ENCODE data around the gene PLXDC2.

The PLXDC2 gene

DNA sequence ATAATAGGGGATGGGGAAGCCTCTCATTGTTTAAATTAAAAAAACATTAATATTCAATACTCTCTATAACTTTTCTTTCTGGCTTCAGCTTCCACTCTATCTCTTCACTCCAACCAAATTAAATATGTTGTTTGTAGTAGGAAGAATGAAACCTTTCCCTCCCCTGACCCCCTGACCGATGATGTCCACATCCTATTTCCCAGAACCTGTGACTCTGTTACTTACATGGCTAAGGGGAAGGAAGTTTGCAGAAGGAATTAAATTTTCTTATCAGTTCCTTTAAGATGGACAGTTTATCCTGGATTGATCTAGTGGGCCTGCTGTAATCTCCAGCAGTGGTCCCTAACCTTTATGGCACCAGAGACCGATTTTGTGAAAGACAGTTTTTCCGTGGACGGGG is 130.0 kb downstream of the PLXDC2 start:
- no peak for DNase-seq

DNA sequence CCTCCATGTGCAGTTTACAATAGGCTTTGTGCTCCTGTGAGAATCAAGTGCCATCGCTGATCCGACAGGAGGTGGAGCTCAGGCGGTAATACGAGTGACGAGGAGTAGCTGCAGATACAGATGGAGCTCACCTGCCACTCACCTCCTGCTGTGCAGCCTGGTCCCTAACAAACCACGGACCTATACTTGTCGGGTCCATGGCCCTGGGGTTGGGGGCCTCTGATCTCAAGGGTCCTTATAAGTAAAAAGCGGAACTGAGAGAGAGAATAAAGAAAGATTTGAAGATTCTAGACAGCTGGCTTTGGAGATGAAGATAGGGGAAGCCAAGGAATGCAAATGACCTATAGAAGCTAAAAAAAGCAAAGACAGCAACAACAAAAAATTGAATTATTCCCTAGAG is 130.6 kb downstream of the PLXDC2 start:
- no peak for DNase-seq

DNA sequence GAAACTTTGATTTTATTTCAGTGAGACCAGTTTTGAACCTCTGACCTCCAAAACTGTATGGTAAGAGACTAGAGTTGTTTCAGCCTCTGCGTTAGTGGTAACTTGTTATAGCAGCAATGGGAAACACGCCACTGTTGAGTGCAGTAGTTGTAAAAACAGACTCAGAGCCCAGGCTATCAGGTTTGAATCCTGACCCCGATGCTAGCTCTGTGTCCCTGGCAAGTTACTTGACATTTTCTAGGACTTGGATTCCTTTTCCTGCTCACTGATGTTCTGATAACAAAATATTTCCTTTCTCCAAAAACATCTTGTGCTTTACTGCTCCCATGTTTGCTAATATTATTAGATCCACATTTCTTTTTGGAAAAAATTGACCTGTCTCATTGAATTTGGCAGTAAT is 131.0 kb downstream of the PLXDC2 start:
- DNase-seq = no peak

DNA sequence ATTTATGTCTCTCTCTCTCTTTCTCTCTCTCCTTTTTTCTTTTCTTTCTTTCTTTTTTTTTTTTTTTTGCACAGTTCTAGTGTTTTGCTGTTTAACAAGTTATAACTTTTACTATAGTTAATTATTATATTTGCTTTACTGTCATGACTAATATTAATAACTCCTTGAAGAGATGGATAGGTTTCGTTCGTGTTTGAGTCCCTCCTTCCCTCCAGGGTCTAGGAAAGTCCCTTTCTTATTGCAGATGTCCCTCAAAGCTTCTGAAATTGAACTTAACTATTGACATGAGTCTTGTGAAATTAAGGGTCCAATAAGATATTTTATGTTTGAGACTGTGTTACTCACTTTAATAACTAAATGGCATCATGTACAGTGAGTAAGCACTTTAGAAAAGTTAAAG is 131.4 kb downstream of the PLXDC2 start:
- no peak for DNase-seq

DNA sequence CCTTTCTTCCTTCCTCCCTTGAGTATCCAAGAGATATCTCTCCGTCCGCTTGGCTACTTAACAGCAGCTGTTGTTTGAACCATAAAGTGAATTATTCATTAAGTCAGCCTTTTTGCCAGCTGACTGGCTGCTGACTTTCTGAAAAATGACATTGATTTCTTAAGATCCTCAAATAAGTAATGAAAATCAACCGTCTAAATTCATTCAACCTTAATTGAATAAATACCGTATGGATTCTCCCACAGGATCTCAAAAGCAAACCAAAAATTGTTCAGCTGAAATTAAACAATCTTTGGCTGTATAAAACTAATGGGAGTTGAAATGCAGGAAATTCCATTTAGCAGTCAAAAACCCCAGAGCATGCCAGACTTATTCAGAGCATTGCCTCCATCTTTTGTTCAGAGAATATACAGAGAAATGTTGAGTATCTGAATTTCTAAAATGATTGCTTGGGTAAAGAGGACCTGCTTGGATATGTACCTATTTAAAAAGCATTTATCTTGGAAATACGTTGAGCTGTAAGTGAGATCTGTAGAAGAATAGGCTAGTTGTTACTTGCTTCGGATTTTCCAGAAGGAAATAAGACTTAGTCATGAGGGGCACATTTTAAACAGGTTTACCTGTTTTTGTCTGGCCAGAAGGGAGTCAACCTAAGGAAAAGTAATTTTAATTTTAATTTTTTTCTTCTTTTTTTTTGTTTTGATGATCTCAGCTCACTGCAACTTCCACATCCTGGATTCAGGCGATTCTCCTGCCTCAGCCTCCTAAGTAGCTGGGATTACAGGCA is 136.2 kb downstream of the PLXDC2 start:
- no peak for DNase-seq

DNA sequence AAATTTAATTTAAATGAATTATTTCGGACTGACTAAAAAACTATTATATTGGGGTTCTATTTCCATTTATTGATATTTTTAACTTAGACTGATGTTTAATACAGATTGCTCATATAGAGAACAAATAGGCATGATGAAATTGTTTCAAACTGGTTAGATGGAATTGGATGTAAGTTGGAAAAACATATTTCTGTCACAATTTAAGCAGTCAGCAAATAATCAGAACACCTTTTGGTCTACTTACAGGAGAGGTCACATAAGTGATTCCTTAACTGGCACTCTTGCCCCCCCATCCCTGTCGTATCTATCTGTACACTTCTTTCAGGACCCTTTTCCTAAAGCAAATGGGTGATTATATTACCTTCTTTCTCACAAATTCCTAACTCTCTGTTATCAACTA is 138.4 kb downstream of the PLXDC2 start:
- no peak for DNase-seq

DNA sequence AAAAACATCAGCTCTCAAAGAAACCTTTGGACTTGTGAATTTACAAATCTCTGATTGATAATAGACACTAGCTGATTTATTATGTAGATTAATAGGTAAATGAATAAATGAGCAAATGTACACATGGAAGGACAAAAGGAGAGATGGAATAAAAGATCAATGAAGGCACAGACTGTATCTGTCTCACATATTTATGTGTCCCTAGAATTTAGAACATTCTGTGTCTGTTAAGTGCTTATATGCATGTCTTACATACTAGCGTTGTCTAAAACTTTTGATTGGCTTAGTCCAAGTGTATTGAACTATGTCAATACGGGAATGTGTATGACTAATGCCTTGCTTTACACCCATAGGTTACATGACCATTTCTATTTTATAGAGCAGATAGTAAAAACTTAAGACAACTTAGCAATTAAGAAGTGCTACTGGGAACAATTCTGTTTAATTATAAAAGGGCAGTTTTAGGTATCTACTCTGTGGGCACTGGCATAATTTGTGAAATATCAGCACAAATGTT is 140.3 kb downstream of the PLXDC2 start:
- DNase-seq = no peak

DNA sequence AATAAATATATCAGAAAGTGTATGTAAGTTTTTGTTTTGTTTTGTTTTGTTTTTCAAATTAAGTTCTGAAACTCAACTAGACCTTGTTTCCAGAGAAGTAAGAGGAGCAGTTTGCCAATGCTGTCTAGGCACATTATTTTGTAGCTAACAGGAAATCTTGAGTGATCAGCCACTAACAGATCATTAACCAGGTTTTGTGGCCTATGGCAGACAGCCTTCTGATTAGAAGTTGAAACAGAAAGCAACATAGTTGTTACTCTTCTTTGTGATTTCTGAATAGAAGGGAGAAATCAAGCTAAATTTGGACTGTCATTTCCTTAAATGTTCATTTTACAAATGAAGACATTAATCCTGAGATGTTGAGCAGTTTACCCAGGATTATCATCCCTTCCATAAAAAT is 142.6 kb downstream of the PLXDC2 start:
- no peak for DNase-seq

DNA sequence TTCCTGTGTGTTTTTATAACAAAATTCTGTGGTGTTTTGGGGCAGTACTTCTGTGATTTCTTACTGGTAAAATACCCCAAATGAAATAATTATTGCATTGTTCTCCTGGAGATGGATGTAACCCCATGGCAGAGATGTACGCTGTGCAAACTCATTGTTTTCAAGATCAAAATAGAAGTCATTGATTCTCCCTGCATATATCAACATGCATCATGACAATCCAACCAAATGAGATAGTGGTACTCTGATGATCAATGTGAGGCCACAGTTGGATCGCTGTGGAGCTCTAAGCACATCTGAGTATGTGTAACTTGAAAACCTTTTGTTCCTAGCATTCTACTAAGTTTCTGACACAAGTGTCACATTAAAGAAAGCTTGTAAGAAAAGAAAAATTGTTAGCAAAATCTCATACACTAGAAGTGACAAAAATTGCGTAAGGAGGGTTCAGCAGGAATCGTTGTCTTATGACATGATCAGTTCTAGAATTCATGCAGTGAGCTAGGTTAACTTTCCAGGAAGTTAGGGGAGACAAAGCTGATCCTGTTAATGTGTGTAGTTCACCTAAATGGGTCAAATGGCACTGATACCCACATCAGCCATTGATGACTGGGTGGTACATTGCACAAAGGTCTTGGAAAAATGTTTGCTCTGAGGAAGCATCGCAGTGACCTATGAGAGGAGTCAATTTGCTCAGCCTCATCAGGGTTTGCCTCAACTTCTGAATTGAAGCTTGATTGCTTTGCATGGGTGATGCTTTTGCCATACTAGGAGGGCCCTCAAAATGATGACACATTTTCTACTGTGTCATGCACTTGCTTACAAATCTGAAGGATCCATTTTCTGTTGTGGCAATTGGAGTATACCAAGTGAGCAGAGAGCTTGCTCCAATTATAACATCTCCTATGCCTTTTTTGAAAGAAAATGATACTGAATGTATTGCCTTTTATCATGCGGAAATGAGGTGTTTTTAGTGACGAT is 145.1 kb downstream of the PLXDC2 start:
- DNase-seq = no peak

DNA sequence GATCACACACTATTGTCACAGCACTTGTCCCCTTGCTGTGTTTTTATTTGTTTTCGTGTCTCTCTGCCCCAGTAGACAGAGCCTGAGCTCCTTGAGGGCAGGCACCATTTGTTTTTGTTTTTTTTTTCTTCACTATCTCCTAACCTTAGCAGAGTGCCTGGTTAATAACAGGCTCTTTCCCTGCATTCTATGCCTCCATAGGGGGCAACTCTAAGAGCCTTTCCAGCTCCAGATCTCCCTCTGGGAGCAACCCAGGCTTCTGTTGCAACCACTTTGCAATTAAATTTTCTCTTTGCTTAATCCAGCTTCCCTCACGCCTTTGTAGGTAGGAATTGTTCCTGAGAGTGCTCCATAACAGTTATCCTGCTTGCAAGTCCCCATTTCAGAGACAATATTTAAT is 148.4 kb downstream of the PLXDC2 start:
- DNase-seq = no peak

DNA sequence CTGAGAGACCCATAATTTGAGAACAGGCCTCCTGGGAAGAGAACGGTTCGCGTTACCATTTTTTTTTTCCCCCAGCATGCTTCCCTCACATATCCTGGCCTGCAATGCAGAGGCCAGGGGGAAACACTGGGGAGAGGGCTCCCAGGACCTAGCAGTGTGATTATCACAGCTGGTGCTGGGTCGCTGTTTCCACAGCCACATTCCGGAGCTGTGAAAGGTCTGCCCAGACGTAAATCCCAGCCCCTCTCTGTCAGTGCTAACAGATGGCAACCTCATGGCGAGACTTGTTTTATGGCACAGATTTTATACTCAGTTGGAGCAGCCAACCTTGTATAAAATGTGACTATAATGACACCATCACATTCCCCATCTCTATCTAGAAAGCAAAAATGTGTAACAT is 150.5 kb downstream of the PLXDC2 start:
- DNase-seq = no peak

DNA sequence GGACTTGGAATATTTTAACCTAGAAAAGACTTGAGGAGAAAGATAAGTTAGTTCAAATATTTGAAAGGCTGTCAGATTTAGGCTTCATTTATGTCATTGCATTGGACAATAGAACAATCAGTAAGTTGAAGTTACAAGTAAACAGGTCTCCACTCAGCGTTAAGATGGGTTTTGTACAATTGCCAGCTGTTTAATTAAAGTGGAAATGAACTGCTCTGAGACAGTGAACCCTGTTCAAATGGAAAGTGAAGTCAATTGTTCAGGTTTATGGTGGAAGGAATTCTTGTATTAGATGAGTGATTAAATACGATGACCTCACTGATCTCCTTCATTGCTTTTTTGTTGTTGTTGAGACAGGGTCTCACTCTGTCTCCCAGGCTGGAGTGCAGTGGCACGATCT is 151.7 kb downstream of the PLXDC2 start:
- DNase-seq = no peak

DNA sequence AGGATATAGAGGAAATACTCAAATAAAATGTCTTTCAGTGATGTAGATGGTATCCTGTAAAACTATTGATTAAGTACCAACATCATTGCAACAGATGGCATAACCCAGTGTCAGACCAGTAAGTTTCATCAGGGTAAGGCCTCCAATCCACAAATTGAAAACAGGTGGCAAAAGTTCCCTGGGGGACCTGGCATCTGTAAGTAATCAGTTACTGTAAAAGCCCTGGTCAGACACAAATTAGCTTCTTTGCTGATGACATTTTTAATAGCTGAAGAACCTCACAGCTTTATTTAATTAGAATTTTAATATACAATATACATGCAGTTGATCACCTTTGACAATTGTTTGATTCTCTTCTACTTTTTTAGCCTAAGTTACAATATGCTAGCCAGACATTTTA is 152.5 kb downstream of the PLXDC2 start:
- DNase-seq = no peak

DNA sequence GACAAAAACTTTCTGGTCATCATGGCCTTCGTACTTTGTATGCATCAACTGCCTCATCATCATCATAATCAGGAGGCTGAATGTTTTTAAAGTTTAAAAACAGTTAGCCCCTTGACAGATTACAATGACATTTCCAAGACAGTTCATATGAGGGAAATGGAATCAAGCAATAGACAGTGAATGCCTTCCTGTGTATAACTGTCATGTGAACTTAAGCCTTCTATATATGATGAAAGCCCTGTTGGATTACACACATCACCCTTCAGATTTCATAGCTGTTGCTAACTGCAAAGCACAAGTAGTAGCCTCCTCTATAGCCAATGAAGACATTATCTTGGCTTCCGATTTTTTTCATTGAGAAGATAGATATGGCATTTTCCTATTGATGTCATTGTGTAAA is 154.0 kb downstream of the PLXDC2 start:
- no peak for DNase-seq

DNA sequence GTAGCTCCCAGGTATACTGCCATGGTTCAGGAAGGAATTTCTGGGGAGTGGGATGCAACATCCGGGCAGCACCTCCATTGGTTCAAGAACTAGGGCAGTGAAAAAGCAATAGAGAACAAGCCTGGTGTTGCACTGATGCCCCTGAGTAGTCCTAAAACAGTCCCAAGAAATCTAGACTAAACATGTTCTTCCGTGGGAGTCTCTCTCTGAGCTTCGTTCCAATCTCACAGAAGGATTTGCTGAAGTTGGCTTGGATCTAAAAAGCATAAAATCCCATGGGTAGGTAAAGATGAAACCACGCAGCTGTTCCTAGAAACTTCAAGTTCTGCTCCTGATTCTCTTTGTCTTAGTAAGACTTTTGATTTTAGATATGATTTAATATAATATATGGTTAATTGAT is 154.5 kb downstream of the PLXDC2 start:
- DNase-seq = no peak

DNA sequence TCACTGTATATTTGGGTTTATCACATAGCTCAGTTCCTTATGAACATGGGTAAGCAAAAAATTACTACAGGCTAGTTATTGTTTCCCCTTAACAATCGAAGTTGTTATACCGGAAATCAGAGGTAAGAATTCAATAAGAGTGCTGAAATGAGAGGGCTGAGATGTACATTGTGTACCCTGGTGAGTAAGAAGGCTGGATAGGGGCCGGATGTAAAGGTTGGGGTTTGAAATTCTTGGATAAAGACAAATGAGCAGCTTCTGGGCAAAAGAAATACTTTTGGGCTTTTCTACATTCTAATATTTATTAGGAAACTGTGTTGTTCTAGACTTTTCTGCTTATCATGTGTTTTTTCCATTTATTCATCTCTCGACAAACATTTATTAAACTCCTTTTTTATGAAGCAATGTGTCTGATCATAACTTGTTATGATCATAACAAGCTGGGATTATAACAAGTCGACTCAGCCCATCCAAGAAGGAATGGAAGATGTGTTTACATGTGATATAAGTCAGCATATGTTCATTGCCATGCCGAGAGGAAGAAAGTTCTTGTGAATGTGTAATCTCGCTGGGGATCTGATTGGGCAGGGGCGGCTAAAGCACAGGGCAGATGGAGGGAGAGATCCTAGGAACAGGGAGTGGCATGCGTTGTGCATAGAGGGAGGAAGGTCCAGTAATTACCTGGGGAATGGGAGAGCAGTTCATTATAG is 155.3 kb downstream of the PLXDC2 start:
- no peak for DNase-seq

DNA sequence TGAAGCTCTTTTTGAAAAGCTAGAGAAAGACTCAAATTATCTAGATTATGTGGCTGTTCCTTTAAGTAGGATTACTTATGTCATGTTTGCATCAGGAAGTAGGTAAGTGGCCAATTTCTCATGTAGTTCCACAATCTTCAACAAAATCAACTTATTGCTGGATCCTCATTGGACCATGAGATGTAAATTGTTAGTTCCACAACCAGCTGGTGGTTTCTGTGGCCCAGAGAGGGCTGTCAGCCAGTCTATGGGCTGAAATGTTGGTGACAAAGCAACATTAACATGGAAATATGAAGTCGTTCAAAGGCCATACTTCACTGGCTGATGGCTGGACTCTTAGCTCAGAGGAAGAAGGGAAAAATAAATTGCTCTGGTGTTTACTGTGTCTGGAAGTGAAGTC is 157.9 kb downstream of the PLXDC2 start:
- no peak for DNase-seq

DNA sequence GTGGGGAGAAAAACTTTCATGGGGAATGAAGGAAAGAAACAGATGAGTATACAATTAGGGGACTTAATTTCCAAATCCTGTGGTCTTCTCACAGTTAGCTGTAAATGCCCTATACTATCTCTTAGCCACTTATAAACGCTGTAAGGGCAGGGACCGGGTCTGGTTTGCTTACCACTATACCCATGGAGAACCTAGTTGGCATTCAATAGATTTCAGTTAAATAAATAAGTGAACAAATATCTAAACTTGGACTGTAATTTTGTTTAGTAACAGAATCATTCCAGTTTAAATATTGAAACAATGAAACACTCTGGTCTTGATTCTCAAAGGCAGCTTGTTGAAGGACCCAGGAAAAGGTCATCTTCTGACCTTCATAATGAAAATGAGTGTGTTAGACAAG is 158.3 kb downstream of the PLXDC2 start:
- no peak for DNase-seq

DNA sequence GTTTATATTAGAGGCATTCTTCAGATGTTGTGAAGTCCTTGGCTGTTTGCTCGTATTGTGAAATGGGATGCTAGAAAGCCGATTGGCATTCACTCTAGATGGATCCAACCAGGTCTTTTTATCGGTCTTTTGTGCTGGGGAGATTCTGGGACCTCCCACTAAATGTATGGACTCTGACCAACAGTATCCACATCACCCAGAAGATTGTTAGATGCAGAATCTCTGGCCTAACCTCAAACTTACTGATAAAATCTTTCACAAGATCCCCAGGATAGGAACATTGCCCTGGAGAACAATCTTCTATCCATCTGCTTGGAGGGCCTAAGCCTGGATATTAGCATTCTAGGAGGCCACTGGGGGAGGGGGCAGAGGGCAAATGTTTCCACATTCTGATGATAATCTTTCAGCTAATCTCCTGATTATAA is 160.9 kb downstream of the PLXDC2 start:
- no peak for DNase-seq

DNA sequence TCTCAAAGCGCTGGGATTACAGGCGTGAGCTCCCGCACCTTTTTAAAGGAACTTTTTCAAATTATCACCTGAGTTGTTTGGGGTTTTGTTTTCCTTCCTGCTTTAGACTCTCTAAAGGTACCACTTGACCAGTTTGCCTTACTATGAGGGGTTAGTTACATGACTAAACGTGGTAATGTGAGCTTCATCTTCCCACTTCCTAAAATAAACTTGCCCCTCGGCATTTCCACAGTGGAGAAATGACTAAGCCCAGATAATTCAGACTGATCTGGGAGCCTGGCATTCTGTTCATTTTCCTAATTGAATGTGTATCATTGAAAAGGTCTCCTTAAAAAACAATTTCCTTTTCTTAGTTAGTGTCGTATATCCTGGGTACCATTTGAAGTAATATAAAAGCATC is 163.4 kb downstream of the PLXDC2 start:
- no peak for DNase-seq

DNA sequence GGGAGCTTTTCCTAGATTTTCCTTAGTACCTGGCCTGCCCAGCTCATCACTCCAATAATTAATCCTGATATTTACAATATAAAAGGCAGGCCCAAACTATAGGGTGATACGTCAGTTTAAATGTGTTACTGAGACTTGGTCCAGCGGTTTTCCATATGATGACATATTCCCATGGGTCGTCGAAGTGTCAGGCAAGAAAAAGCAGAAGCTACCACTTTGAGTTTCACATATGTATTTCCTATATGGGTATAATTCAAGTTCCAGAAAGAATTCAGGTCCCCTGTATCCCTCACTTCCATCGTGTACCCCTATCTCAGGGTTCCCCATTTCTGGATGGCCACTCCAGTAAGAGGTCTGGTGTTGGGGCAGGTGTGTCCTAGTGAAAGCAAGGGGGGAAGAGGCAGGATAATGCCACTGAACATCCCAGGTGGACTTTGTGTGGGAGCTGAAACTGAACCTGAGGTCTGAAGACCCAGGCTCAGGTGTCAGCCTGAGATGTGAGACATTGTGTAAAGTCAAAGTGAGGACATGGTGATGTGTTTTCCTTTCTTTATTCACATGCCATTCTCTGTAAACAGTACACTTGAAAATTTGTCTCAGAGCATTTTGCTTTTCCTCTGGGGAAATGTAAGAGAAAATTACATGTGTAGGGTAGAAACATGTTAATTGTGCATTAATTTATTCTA is 167.8 kb downstream of the PLXDC2 start:
- no peak for DNase-seq

DNA sequence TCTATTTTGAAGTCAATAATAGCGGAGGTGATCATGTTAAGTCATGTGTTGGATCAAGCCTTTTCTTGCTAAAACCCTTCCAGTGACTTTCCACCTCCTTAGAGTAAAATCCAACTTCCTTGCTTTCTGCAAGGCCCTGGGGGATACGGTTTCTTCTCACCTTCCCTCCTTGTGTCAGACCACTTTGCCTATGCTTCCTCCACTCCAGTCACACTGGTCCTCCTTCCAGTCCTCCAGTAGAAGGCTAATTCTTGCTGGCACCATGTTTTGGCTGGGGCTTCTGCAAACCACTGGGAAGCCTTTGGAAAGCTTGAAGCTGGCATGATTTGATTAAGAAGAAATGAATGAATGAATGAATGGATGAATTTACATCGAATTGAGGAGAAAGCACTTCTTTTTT is 169.5 kb downstream of the PLXDC2 start:
- no peak for DNase-seq

DNA sequence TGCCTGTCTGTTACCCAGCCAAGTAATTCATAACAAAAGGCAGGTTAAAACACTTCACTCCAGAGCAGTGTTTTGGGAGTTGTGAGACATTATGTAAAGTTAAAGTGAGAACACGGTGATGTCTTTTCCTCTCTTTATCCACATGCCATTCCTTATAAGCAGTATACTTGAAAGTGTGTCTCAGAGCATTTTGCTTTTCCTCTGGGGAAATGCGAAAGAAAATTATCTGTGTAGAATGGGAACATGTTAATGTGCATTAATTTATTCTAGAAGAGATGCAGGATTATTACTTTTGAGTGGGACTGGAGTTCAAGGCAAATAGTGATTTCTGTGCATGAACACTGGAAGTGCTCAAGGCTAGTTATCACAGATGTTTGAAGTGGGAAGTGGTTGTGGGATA is 170.4 kb downstream of the PLXDC2 start:
- no peak for DNase-seq
